HCT116 (cell line): Measurements from ENCODE around the gene ARHGAP33. TPM values are rescaled to one million over a fixed set of nuclear protein-coding genes. Genes with fewer than 3 reads are reported as not detected.

Experiments used
- ATAC-seq: fragments of 200-7000 bp; cut with Tn5 transposase; 2 replicates; pipeline ENCODE4 v1.9.1; 2020; ENCODE audit warnings: mild to moderate bottlenecking, moderate library complexity
- BruUV-seq: library from RNA; stranded (reverse); fragments of 400-500 nt; replicated peaks from 2 replicates; lab custom pipeline; 2021; lab: Mats Ljungman, UMichigan
- CTCF ChIA-PET: fragments of 300-600 bp; sonication (Branson Sonifier 250); formaldehyde crosslinking; loops from one replicate; lab custom pipeline; 2021; ENCODE audit warnings: antibody characterized with exemption; lab: Charles Lee
- POLR2A ChIA-PET: fragments of 300-600, 350-600 bp; sonication (Branson Sonifier 250); formaldehyde crosslinking; loops from one replicate; lab custom pipeline; 2021; ENCODE audit warnings: antibody characterized with exemption; lab: Charles Lee
- RAD21 ChIA-PET, 2 experiments: fragments of 300-600 bp; sonication (Branson Sonifier 250); formaldehyde crosslinking; loops; one replicate each; lab custom pipeline; 2023; ENCODE audit warnings: low total read pairs in 2 of 2; ENCODE audit not compliant: uncharacterized antibody in 2 of 2, unreplicated experiment in 2 of 2, low non-redundant PET in 1 of 2; lab: Charles Lee
- DNase-seq: peaks from one replicate; pipeline ENCODE4 v3.0.0-alpha.2; 2010; ENCODE audit warnings: low read depth, low spot score
- H2AFZ ChIP-seq: fragments of 200-600 bp; shearing (Covaris generic), sonication (generic); 2 replicates; pipeline ENCODE4 v1.6.1; 2017; ENCODE audit warnings: low read depth, mixed run types, mixed read lengths, antibody characterized with exemption, low read length; ENCODE audit not compliant: poor library complexity, severe bottlenecking
- H3K27ac ChIP-seq: 2 replicates; pipeline ENCODE4 v1.5.1; 2012; ENCODE audit warnings: low read depth, low read length
- H3K27me3 ChIP-seq: fragments of 200-600 bp; sonication (generic); 2 replicates; pipeline ENCODE4 v1.6.1; 2016; ENCODE audit warnings: mixed run types, low read length, mixed read lengths; ENCODE audit not compliant: insufficient read depth
- H3K36me3 ChIP-seq, 2 experiments: fragments of 200-500 bp in 1 of 2; fragments of 200-600 bp in 1 of 2; sonication (Bioruptor generic) in 1 of 2; sonication (generic) in 1 of 2; 2 replicates each; pipeline versions ENCODE4 v1.5.1 to v1.6.1; 2014 to 2016; ENCODE audit warnings: low read length in 2 of 2, inconsistent platforms in 1 of 2, mixed read lengths in 1 of 2, mixed run types in 1 of 2; ENCODE audit not compliant: insufficient read depth in 2 of 2, control insufficient read depth in 1 of 2
- H3K4me1 ChIP-seq, 2 experiments: fragments of 200-600 bp in 1 of 2; sonication (generic) in 1 of 2; 2 replicates each; pipeline versions ENCODE4 v1.5.1 to v1.6.1; 2012 to 2017; ENCODE audit warnings: low read length in 2 of 2, inconsistent platforms in 1 of 2, mild to moderate bottlenecking in 1 of 2, mixed read lengths in 1 of 2, mixed run types in 1 of 2, moderate library complexity in 1 of 2; ENCODE audit not compliant: insufficient read depth in 2 of 2, control insufficient read depth in 1 of 2
- H3K4me2 ChIP-seq: fragments of 200-600 bp; sonication (generic); 2 replicates; pipeline ENCODE4 v1.6.1; 2017; ENCODE audit warnings: mixed run types, low read length, mixed read lengths
- H3K4me3 ChIP-seq, 2 experiments: fragments of 200-600 bp in 1 of 2; sonication (generic) in 1 of 2; replicated peaks in 1 of 2; 2 replicates each; pipeline ENCODE4 v1.5.1; 2011 to 2016; ENCODE audit warnings: low read length in 2 of 2, control low read depth in 1 of 2, low read depth in 1 of 2, mild to moderate bottlenecking in 1 of 2, mixed read lengths in 1 of 2, mixed run types in 1 of 2
- H3K79me2 ChIP-seq: fragments of 200-600 bp; sonication (generic); 2 replicates; pipeline ENCODE4 v1.6.1; 2017; ENCODE audit warnings: mild to moderate bottlenecking, mixed run types, low read length, moderate library complexity, mixed read lengths; ENCODE audit not compliant: insufficient read depth
- H3K9ac ChIP-seq: fragments of 200-600 bp; sonication (generic); 2 replicates; pipeline ENCODE4 v1.6.1; 2016; ENCODE audit warnings: low read length, mixed read lengths
- H3K9me2 ChIP-seq: fragments of 200-600 bp; sonication (generic), shearing (Covaris generic); 2 replicates; pipeline ENCODE4 v1.6.1; 2017; ENCODE audit warnings: mixed run types, mild to moderate bottlenecking, moderate library complexity; ENCODE audit not compliant: insufficient read depth
- H3K9me3 ChIP-seq, 2 experiments: fragments of 200-500 bp in 1 of 2; fragments of 200-600 bp in 1 of 2; sonication (Bioruptor generic) in 1 of 2; sonication (generic) in 1 of 2; 2 replicates each; pipeline ENCODE4 v1.6.1; 2014 to 2017; ENCODE audit warnings: low read length in 2 of 2, mixed read lengths in 2 of 2, inconsistent platforms in 1 of 2, low read depth in 1 of 2, mild to moderate bottlenecking in 1 of 2, mixed run types in 1 of 2, moderate library complexity in 1 of 2; ENCODE audit not compliant: control insufficient read depth in 1 of 2, insufficient read depth in 1 of 2
- H4K20me1 ChIP-seq: fragments of 200-600 bp; sonication (generic), shearing (Covaris generic); 2 replicates; pipeline ENCODE4 v1.6.1; 2017; ENCODE audit warnings: mixed run types, mild to moderate bottlenecking, moderate library complexity; ENCODE audit not compliant: insufficient read depth
- ATF3 ChIP-seq: IDR thresholded peaks from 2 replicates; pipeline ENCODE4 v1.6.1; 2012
- CBX3 ChIP-seq: IDR thresholded peaks from 2 replicates; pipeline ENCODE4 v1.6.1; 2012; ENCODE audit warnings: low read depth
- CEBPB ChIP-seq: IDR thresholded peaks from 2 replicates; pipeline ENCODE4 v1.6.1; 2012; ENCODE audit warnings: low read depth
- CTCF ChIP-seq, 3 experiments: fragments of 200-600 bp in 1 of 3; sonication (generic) in 1 of 3; IDR thresholded peaks in 2 of 3; conservative IDR thresholded peaks in 1 of 3; 2 replicates each; pipeline ENCODE4 v1.5.1; 2012 to 2017; ENCODE audit warnings: low read depth in 2 of 3, low read length in 2 of 3, antibody characterized with exemption in 1 of 3, borderline replicate concordance in 1 of 3, control low read depth in 1 of 3, mild to moderate bottlenecking in 1 of 3, mixed read lengths in 1 of 3, mixed run types in 1 of 3, moderate library complexity in 1 of 3; ENCODE audit not compliant: insufficient read depth in 1 of 3
- ELF1 ChIP-seq: IDR thresholded peaks from 2 replicates; pipeline ENCODE4 v1.6.1; 2012; ENCODE audit warnings: low read depth, borderline replicate concordance
- EZH2 ChIP-seq: fragments of 200-600 bp; sonication (generic); IDR thresholded peaks from 2 replicates; pipeline ENCODE4 v1.6.1; 2017; ENCODE audit warnings: antibody characterized with exemption, mixed run types
- EZH2phosphoT487 ChIP-seq: fragments of 200-600 bp; IDR thresholded peaks from 2 replicates; pipeline ENCODE4 v1.6.1; 2018; ENCODE audit warnings: antibody characterized with exemption, borderline replicate concordance
- FOSL1 ChIP-seq: IDR thresholded peaks from 2 replicates; pipeline ENCODE4 v1.6.1; 2012; ENCODE audit warnings: low read depth
- JUND ChIP-seq: IDR thresholded peaks from 2 replicates; pipeline ENCODE4 v1.6.1; 2012
- MAX ChIP-seq: IDR thresholded peaks from 2 replicates; pipeline ENCODE4 v1.6.1; 2012
- POLR2A ChIP-seq: IDR thresholded peaks from 2 replicates; pipeline ENCODE4 v1.7.0; 2011; ENCODE audit warnings: borderline replicate concordance; ENCODE audit not compliant: insufficient read depth, insufficient read length; ENCODE audit errors: extremely low read depth
- RAD21 ChIP-seq: IDR thresholded peaks from 2 replicates; pipeline ENCODE4 v1.6.1; 2012; ENCODE audit warnings: low read depth, mild to moderate bottlenecking
- REST ChIP-seq: IDR thresholded peaks from 2 replicates; pipeline ENCODE4 v1.6.1; 2012; ENCODE audit warnings: low read depth
- SIN3A ChIP-seq: IDR thresholded peaks from 2 replicates; pipeline ENCODE4 v1.6.1; 2012; ENCODE audit warnings: low read depth
- SRF ChIP-seq: IDR thresholded peaks from 2 replicates; pipeline ENCODE4 v1.6.1; 2012; ENCODE audit warnings: low read depth
- TCF7L2 ChIP-seq: IDR thresholded peaks from 2 replicates; pipeline ENCODE4 v1.7.0; 2011; ENCODE audit warnings: borderline replicate concordance, inconsistent platforms; ENCODE audit not compliant: insufficient read depth, insufficient read length; ENCODE audit errors: extremely low read depth
- ZBTB33 ChIP-seq: IDR thresholded peaks from 2 replicates; pipeline ENCODE4 v1.6.1; 2011; ENCODE audit warnings: mild to moderate bottlenecking, low read length, moderate library complexity; ENCODE audit not compliant: insufficient replicate concordance; ENCODE audit errors: extremely low read depth
- ZFX ChIP-seq: fragments of 450-650 bp; IDR thresholded peaks from 2 replicates; pipeline ENCODE4 v1.6.1; 2017
- ZNF274 ChIP-seq: fragments of 200-500 bp; sonication (Bioruptor generic); IDR thresholded peaks from 2 replicates; pipeline ENCODE4 v1.6.1; 2014; ENCODE audit warnings: mild to moderate bottlenecking, low read depth, low read length, inconsistent platforms
- intact Hi-C: fragments of 100-400 bp; cut with micrococcal nuclease; formaldehyde crosslinking; loops from 2 replicates; pipeline ENCODE4 v1.10.0; 2022
- total RNA-seq: library from RNA; stranded (reverse); gene quantifications from one replicate; pipeline ENCODE4 v1.2.1, GENCODE V29; 2021; ENCODE audit not compliant: unreplicated experiment

The ARHGAP33 gene
- total RNA-seq, 1 experiment from 2014 or later: 30.2 TPM

GRCh38 chr19:35734273-35734672 is 41.1 kb upstream of the ARHGAP33 start:
- no peak overlapping the region for H3K4me2 ChIP-seq
- ATAC-seq (no peak), DNase-seq (no peak)
- BruUV-seq: no TSS peak
- H3K9me2 ChIP-seq: no peaks in the 10 kb centered on the region
- H3K9me3 ChIP-seq: no peaks in the 10 kb centered on the region
- ChIA-PET POLR2A (no interaction called here), RAD21 (no interaction called here), CTCF (no interaction called here)
- no peaks in the 10 kb centered on the region for H4K20me1 ChIP-seq
- H2AFZ ChIP-seq: no peak overlapping the region
- H3K36me3 ChIP-seq: peaks cover 40 to 49% of the 10 kb centered on the region in 2 experiments; a peak in 3 of 4 replicates
- TF ChIP-seq CBX3: no peak
- no peak for TF ChIP-seq SRF
- no peak for TF ChIP-seq JUND
- no peak for TF ChIP-seq REST
- no peak for TF ChIP-seq EZH2
- no peak for TF ChIP-seq RAD21
- no peak for TF ChIP-seq FOSL1
- no peak for TF ChIP-seq TCF7L2
- TF ChIP-seq ZNF274: no peak
- TF ChIP-seq CEBPB: no peak
- no peak for TF ChIP-seq MAX
- TF ChIP-seq SIN3A: no peak
- TF ChIP-seq EZH2phosphoT487: no peak
- no peak for TF ChIP-seq POLR2A
- no peak for TF ChIP-seq CTCF (IDR thresholded peaks at IDR 0.05 in 2 of 3, conservative IDR thresholded peaks at IDR 0.05 in 1 of 3; ENCODE audit: borderline replicate concordance in 1 of 3, insufficient read depth in 1 of 3, low read depth in 2 of 3, low read length in 2 of 3)
- TF ChIP-seq ATF3: no peak
- TF ChIP-seq ELF1: no peak
- no peak for TF ChIP-seq ZFX
- no peak for TF ChIP-seq ZBTB33
- no peaks in the 10 kb centered on the region for H3K79me2 ChIP-seq
- H3K4me3 ChIP-seq: no peak overlapping the region
- no peaks in the 10 kb centered on the region for H3K27me3 ChIP-seq
- no peak overlapping the region for H3K9ac ChIP-seq
- no peaks in the 10 kb centered on the region; a peak in 1 of 4 replicates for H3K4me1 ChIP-seq
- intact Hi-C loops: no loop called here
- H3K27ac ChIP-seq: no peak overlapping the region
